Measurements from ENCODE around the gene ZNF280A. TPM values are rescaled to one million over a fixed set of nuclear protein-coding genes. Genes with fewer than 3 reads are reported as not detected.
"Not testable (repeated sequence)": the region's sequence is repeated elsewhere in the genome, so short reads cannot be mapped to it uniquely, and the experiment has no call there.

The ZNF280A gene
- total RNA-seq, 2 experiments from 2014 or later: not detected

DNA sequence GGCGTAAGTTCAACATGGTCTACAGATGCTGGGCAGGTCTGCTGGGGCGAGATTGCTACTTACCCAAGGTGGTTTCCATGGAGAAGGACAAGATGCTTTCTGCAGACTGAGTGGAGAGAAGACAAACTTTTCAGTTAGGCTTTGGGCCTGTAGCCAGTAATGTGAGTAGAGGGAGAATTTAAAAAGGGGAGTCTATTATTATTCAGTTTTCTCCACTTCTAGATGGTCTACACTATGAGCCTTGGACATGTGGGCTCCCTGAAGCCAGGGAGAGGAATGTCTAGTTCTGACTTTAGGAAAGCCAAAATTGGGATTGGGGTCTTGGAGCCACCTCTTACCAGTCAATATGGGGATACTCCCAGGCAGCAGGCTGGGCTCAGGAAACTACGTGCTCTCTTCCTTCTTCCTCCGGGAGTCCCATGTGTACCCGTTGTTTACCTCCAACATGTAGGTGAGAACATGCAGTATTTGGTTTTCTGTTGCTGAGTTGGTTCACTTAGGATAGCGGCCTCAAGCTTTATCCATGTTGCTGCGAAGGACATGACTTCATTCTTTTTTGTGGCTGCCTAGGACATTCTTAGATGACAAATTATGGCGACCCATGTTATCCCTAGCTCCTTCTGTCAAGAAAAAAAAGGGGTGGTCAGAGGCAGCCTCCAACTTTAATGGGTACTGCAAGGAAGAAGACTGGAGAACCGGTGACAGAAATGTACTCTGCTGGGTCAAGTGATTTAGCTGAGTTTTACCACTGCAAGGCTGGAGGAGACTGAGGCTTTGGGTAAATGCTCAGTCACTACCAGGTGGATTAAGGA is 14.7 kb upstream of the ZNF280A start:
- Mint-ChIP-seq H3K9me3 (ENCODE audit: low read depth) (no peaks in the 10 kb centered on the region), H3K4me3 (no peak overlapping the region), H3K27me3 (peaks cover 19% of the 10 kb centered on the region), H3K27ac (no peak overlapping the region), H3K4me1 (no peaks in the 10 kb centered on the region), H3K36me3 (no peaks in the 10 kb centered on the region)
- DNase-seq: no peak
- CTCF ChIA-PET: interaction anchor here (1.2 to 1.5 kb wide), 2 partner anchors 9 to 26 kb away, joined by 3 to 4 read pairs; partner anchors contain the start of gene ZNF280B
- ATAC-seq: no peak

DNA sequence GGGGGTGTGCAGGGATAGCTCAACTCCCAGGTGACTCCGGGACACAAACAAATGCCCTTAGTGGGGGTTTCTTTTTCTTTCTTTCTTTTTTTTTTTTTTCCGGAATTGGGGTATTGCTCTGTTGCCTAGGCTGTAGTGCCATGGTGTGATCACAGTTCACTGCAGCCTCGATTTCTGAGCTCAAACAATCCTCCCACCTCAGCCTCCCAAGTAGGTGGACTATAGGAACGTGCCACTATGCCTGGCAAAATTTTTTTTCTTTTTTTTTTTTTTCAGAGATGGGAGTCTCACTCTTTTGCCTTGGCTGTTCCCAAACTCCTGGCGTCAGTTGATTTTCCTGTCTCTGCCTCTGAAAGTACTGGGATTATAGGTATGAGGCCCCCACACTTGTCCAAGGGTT is 13.8 kb upstream of the ZNF280A start:
- H3K27me3 Mint-ChIP-seq: peaks cover 16% of the 10 kb centered on the region
- ATAC-seq (no peak), DNase-seq (no peak)
- no peaks in the 10 kb centered on the region for H3K4me1 Mint-ChIP-seq
- no peak overlapping the region for H3K27ac Mint-ChIP-seq
- H3K4me3 Mint-ChIP-seq: no peak overlapping the region
- CTCF ChIA-PET: no interaction called here
- H3K36me3 Mint-ChIP-seq: no peaks in the 10 kb centered on the region
- H3K9me3 Mint-ChIP-seq (ENCODE audit: low read depth): no peaks in the 10 kb centered on the region

DNA sequence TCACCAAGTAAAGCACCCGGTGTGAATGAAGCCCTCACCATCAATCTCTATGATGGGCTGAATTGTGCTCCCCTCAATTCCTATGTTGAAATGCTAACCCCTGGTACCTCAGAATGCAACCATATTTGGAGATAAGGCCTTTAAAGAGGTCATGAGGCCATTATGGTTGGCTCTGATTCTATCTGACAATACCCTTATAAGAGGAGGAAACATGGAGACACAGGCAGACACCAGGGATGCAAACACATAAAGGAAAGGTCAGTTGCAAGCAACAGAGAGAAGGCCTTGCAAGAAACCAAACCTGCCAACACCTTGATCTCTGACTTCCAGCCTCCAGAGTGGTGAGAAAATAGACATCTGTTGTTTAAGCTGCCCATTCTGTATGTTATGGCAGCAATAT is 13.3 kb upstream of the ZNF280A start:
- H3K4me1 Mint-ChIP-seq: no peaks in the 10 kb centered on the region
- ATAC-seq (no peak), DNase-seq (no peak)
- H3K27me3 Mint-ChIP-seq: peaks cover 16% of the 10 kb centered on the region
- CTCF ChIA-PET: no interaction called here
- no peaks in the 10 kb centered on the region for H3K36me3 Mint-ChIP-seq
- no peak overlapping the region for H3K4me3 Mint-ChIP-seq
- H3K27ac Mint-ChIP-seq: no peak overlapping the region
- no peaks in the 10 kb centered on the region for H3K9me3 Mint-ChIP-seq (ENCODE audit: low read depth)

DNA sequence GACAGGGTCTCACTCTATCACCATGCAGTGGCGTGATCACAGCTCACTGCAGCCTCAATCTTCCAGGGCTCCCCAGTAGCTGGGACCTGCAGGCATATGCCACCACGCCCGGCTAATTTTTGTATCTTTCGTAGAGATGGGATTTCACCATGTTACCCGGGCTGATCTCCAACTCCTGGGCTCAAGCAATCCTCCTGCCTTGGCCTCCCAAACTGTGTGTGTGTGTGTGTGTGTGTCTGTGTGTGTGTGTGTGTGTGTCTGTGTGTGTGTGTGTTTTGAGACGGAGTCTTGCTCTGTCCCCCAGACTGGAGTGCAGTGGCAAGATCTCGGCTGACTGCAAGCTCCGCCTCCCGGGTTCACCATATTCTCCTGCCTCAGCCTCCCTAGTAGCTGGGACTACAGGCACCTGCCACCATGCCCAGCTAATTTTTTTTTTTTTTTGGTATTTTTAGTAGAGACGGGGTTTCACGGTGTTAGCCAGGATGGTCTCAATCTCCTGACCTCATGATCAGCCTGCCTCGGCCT is 12.5 kb upstream of the ZNF280A start:
- ATAC-seq; H3K4me1 Mint-ChIP-seq; DNase-seq; CTCF ChIA-PET; H3K4me3 Mint-ChIP-seq; H3K27ac Mint-ChIP-seq; H3K9me3 Mint-ChIP-seq (ENCODE audit: low read depth); H3K36me3 Mint-ChIP-seq: not testable (repeated sequence)
- peaks cover 16% of the 10 kb centered on the region for H3K27me3 Mint-ChIP-seq

DNA sequence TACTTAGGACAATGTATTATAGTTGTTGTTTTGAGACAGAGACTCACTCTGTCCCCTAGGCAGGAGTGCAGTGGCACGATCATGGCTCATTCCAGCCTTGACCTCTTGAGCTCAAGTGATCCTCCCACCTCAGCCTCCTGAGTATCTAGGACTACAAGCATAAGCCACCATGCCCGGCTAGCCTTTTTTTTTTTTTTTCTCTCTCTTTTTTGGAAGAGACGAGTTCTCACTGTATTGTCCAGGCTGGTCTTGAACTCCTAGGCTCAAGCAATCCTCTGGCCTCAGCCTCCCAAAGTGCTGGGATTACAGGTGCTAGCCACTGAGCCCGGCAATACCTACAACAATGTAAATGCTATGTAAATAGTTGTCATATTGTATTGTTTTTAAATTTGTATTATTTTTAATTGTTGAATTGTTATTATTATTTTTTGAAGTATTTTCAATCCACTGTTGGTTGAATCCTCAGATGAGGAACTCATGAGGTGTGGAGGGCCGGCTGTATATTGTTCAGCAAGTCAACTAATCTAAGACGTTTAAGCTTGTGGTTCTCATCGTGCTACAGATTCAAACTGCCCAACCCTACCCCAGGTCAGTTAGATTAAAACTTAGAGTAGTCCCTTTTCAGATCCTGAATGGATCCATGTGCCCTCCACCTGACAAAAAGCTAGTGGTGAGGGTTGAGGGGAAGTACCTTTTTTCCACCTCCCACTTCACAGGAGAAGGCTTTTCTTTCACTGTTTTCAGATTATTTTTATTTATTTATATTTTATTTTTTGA is 11.9 kb upstream of the ZNF280A start:
- CTCF ChIA-PET: interaction anchor here (1.3 kb wide), 1 partner anchor 24 kb away, joined by 3 read pairs; the partner anchor contains the start of gene ZNF280B

DNA sequence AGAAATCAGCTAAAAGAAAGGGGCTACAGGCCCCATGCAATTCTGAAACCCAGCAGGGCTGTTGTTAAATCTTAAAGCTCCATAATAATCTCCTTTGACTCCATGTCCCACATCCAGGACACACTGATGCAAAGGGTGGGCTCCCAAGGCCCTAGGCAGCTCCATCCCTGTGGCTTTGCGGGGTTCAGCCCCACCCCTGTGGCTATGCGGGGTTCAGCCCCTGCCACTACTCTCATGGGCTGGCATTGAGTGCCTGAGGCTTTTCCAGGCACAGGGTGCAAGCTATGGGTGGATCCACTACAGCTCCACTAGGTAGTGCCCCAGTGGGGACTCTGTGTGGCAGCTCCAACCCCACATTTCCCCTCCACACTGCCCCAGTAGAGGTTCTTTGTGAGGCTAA is 8.7 kb upstream of the ZNF280A start:
- Mint-ChIP-seq H3K9me3 (ENCODE audit: low read depth) (no peaks in the 10 kb centered on the region), H3K4me3 (no peak overlapping the region), H3K27me3 (peaks cover 16% of the 10 kb centered on the region), H3K36me3 (no peaks in the 10 kb centered on the region), H3K27ac (no peak overlapping the region), H3K4me1 (no peaks in the 10 kb centered on the region)
- DNase-seq (no peak), ATAC-seq (no peak)
- CTCF ChIA-PET: no interaction called here

More for the DNA sequence above, 11.9 kb upstream of the ZNF280A start:
- ATAC-seq (no peak), DNase-seq (no peak)
- Mint-ChIP-seq H3K36me3 (no peaks in the 10 kb centered on the region), H3K4me1 (no peaks in the 10 kb centered on the region), H3K4me3 (no peak overlapping the region), H3K27ac (no peak overlapping the region), H3K27me3 (peaks cover 16% of the 10 kb centered on the region), H3K9me3 (ENCODE audit: low read depth) (no peaks in the 10 kb centered on the region)

DNA sequence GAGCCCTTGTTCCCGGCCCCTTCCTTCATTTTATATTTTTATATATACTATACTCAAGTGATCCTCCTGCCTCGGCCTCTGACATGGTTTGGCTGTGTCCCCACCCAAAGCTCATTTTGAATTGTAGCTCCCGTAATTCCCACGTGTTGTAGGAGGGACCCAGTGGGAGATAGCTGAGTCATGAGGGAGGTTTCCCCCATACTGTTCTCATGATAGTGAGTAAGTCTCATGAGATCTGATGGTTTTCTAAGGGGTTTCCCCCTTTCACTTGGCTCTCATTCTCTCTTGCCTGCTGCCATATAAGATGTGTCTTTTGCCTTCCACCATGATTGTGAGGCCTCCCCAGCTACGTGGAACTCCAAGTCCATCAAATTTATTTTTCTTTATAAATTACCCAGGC is 7.2 kb upstream of the ZNF280A start:
- ATAC-seq (no peak), DNase-seq (no peak)
- Mint-ChIP-seq H3K4me3 (no peak overlapping the region), H3K4me1 (no peaks in the 10 kb centered on the region), H3K27me3 (peaks cover 19% of the 10 kb centered on the region), H3K36me3 (no peaks in the 10 kb centered on the region), H3K9me3 (ENCODE audit: low read depth) (no peaks in the 10 kb centered on the region), H3K27ac (no peak overlapping the region)
- CTCF ChIA-PET: no interaction called here

DNA sequence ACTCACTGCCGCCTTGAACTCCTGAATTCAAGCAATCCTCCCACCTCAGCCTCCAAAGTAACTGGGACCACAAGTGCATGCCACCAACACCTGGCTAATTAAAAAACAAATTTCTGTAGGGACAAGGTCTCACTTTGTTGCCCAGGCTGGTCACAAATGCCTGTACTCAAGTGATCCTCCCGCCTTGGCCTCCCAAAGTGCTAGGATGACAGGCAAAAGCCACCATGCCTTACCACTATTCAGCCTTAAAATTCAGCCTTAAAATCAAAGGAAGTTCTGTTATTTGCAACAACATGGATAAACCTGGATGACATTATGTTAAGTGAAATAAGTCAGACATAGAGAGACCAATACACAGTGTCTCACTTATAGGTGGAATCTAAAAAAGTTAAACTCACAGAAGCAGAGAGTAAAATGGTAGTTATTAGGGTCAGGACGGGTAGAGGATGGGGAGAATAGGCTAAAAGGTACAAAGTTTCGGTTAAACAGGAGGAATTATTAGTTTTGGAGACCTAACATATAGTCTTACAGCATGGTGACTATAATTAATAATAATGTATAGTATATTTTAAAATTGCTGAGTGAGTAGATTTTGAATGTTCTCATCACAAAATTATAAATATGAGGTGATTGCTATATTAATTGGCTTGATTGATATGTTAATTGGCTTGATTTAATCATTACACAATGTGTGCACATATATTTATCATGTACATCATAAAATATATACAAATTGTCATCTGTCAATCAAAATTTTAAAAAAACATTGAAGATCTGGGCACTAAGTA is 6.2 kb upstream of the ZNF280A start:
- no peaks in the 10 kb centered on the region for H3K4me1 Mint-ChIP-seq
- H3K36me3 Mint-ChIP-seq: no peaks in the 10 kb centered on the region
- no peak overlapping the region for H3K27ac Mint-ChIP-seq
- no peak for ATAC-seq
- peaks cover 19% of the 10 kb centered on the region for H3K27me3 Mint-ChIP-seq
- DNase-seq: no peak
- H3K9me3 Mint-ChIP-seq (ENCODE audit: low read depth): no peaks in the 10 kb centered on the region
- CTCF ChIA-PET: interaction anchor here (1.1 kb wide), 1 partner anchor 9 kb away, joined by 3 read pairs; no protein-coding TSS in a partner anchor
- H3K4me3 Mint-ChIP-seq: no peak overlapping the region

DNA sequence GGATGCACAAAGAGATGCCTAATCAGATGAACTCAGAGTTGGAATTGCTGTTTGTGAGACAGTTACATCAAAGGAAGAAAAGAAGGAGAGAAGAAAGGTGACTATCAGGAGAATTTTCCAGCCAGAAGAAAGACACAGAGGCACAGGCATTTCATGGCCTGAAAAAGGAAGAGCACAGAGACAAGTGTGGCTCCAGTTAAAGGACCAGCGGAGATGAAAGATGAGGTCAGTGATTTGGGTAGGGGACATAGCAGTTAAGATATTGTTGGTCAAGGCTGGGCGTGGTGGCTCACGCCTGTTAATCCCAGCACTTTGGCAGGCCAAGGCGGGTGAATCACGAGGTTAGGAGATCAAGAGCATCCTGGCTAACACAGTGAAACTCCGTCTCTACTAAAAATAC is 3.4 kb upstream of the ZNF280A start:
- CTCF ChIA-PET: no interaction called here
- no peak for DNase-seq
- no peak for ATAC-seq
- Mint-ChIP-seq H3K9me3 (ENCODE audit: low read depth) (no peaks in the 10 kb centered on the region), H3K4me3 (no peak overlapping the region), H3K27ac (no peak overlapping the region), H3K4me1 (peaks cover 3% of the 10 kb centered on the region), H3K36me3 (no peaks in the 10 kb centered on the region), H3K27me3 (peaks cover 21% of the 10 kb centered on the region)

DNA sequence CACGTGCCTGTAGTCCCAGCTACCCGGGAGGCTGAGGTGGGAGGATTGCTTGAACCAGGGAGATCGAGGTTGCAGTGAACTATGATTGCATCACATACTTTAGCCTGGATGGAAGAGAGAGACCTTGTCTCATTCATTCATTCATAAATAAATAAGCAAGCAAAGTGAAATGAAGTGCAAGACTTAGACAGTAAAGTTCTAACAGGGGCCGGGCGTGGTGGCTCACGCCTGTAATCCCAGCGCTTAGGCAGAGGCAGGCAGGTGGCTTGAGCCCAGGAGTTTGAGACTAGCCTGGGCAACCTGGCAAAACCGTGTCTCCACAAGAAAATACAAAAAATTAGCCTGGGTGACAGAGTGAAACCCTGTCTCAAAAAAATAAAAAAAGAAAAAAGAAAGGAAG is 1.6 kb upstream of the ZNF280A start:
- peaks cover 3% of the 10 kb centered on the region for H3K4me1 Mint-ChIP-seq
- H3K4me3 Mint-ChIP-seq: no peak overlapping the region
- DNase-seq (no peak), ATAC-seq (no peak)
- peaks cover 28% of the 10 kb centered on the region for H3K27me3 Mint-ChIP-seq
- CTCF ChIA-PET: no interaction called here
- no peak overlapping the region for H3K27ac Mint-ChIP-seq
- no peaks in the 10 kb centered on the region for H3K36me3 Mint-ChIP-seq
- H3K9me3 Mint-ChIP-seq (ENCODE audit: low read depth): no peaks in the 10 kb centered on the region

DNA sequence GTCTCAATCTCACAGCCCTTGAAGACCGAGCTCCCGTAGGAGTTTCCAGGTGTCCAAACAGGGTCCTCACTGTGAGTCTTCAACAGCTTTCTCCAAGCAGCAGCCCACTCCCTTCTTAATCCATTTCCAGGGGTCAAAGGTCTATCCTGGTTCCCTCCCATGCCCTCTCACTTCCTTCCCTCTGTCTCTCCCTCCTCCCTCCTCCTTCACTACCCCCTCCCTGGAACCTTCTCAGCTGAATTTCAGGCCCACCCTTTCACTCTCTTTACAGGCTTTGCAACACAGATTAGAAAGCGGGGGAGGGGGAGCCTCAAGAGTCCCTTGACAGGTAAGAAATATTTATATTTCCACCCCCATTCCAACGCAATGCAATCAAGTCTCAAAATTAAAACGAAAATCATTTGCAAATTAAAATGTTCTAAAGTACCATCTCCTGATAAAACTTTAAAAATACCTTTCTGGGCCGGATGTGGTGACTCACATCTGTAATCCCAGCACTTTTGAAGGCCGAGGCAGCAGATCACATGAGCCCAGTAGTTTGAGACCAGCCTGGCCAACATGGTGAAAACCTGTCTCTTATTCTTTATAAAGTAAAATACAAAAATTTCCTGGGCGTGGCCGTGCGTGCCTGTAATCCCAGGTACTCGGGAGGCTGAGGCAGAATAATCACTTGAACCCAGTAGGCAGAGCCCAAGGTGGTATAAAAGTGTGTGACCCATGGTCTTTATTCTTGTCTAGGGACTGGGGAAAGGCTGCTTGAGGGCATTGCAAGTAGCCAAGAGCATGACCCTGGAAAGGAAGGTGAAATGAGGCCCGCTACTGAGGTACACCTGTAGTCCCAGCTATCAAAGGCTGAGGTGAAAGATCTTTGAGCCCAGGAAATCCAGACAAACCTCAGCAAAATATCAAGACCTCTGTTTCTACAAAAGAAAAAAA is 865 bp upstream of the ZNF280A start:
- no peak overlapping the region for H3K27ac Mint-ChIP-seq
- no peak overlapping the region for H3K4me3 Mint-ChIP-seq
- no peaks in the 10 kb centered on the region for H3K36me3 Mint-ChIP-seq
- CTCF ChIA-PET: interaction anchor here (0.9 kb wide), 1 partner anchor 57 kb away, joined by 3 read pairs; no protein-coding TSS in a partner anchor
- peaks cover 32% of the 10 kb centered on the region for H3K27me3 Mint-ChIP-seq
- ATAC-seq (no peak), DNase-seq (no peak)
- no peaks in the 10 kb centered on the region for H3K9me3 Mint-ChIP-seq (ENCODE audit: low read depth)
- peaks cover 3% of the 10 kb centered on the region for H3K4me1 Mint-ChIP-seq

DNA sequence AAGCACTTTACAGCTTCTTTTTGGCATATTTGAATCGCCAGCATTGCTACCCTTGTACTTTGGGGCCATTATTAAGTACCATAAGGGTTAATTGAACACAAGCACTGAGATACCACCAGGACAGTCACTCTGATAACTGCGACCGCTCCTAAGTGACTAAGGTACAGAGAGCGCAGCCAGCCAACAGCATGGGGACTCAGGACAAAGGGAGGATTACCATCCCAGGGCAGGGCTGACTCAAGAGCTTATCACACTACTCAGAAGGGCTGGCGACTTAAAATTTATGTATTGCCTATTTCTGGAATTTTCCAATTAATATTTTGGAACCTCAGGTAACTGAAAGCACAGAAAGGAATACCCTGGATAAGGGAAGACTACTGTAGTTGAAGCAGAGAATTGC is 479 bp downstream of the ZNF280A start:
- CTCF ChIA-PET: interaction anchor here (0.6 to 2.4 kb wide), 5 partner anchors 10 to 1693 kb away, joined by 3 to 9 read pairs (median 3); partner anchors contain the start of gene ZNF280B
- no peak overlapping the region for H3K4me3 Mint-ChIP-seq
- ATAC-seq (no peak), DNase-seq (no peak)
- H3K27me3 Mint-ChIP-seq: peaks cover 36% of the 10 kb centered on the region
- no peak overlapping the region for H3K27ac Mint-ChIP-seq
- H3K9me3 Mint-ChIP-seq (ENCODE audit: low read depth): no peaks in the 10 kb centered on the region
- H3K4me1 Mint-ChIP-seq: peaks cover 3% of the 10 kb centered on the region
- H3K36me3 Mint-ChIP-seq: no peaks in the 10 kb centered on the region

All from activated CD8-positive, alpha-beta memory T cell treated with anti-CD3 and anti-CD28 coated beads, Interleukin-2, amount 10 ng/mL, durations not matched to agents 7 days and 5 days (primary cell).